IPS-20b (cell line): ENCODE data around the gene ARL5C.

ENCODE experiments used
- H3K27ac ChIP-seq: one replicate; pipeline ENCODE4 v1.5.1; 2013; ENCODE audit warnings: low read length
- H3K27me3 ChIP-seq: 2 replicates; pipeline ENCODE4 v1.6.1; 2013; ENCODE audit warnings: mild to moderate bottlenecking, low read length, inconsistent platforms; ENCODE audit not compliant: insufficient read depth
- H3K36me3 ChIP-seq: 2 replicates; pipeline ENCODE4 v1.6.1; 2013; ENCODE audit warnings: low read depth, mild to moderate bottlenecking, inconsistent platforms, low read length, moderate library complexity; ENCODE audit not compliant: insufficient read depth
- H3K4me1 ChIP-seq: 2 replicates; pipeline ENCODE4 v1.6.1; 2013; ENCODE audit warnings: mild to moderate bottlenecking, control low read depth, inconsistent platforms, low read length, moderate library complexity; ENCODE audit not compliant: insufficient read depth
- H3K4me3 ChIP-seq: 2 replicates; pipeline ENCODE4 v1.5.1; 2013; ENCODE audit warnings: mild to moderate bottlenecking, low read length, inconsistent platforms
- H3K9ac ChIP-seq: 2 replicates; pipeline ENCODE4 v1.6.1; 2013; ENCODE audit warnings: low read depth, mild to moderate bottlenecking, inconsistent platforms, low read length, moderate library complexity
- H3K9me3 ChIP-seq: 2 replicates; pipeline ENCODE4 v1.6.1; 2013; ENCODE audit warnings: mild to moderate bottlenecking, low read depth, low read length, inconsistent platforms; ENCODE audit not compliant: insufficient read depth

ARL5C gene

DNA sequence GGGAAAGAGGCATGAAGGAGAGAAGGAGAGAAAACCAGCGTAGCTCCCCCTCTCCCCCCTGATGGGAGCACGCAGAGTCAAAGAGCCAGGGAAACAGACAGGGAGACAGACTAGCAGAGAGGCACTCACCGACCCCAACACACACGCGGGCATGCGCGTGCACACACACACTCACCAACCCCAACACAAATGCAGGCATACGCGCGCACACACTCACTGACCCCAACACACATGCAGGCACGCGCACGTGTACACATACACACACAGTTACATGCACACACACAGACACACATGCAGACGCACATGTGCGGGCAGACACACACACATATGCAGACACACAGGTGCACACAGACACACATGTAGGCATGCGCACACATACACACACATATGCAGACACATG is 26.9 kb upstream of the ARL5C start:
- Histone ChIP-seq H3K36me3 (peaks cover 41% of the 10 kb centered on the region), H3K9ac (no peak overlapping the region), H3K27ac (no peak overlapping the region), H3K4me3 (no peak overlapping the region), H3K9me3 (no peaks in the 10 kb centered on the region), H3K4me1 (peaks cover 6% of the 10 kb centered on the region; the same call in 1 of the 2 replicates), H3K27me3 (no peaks in the 10 kb centered on the region)

DNA sequence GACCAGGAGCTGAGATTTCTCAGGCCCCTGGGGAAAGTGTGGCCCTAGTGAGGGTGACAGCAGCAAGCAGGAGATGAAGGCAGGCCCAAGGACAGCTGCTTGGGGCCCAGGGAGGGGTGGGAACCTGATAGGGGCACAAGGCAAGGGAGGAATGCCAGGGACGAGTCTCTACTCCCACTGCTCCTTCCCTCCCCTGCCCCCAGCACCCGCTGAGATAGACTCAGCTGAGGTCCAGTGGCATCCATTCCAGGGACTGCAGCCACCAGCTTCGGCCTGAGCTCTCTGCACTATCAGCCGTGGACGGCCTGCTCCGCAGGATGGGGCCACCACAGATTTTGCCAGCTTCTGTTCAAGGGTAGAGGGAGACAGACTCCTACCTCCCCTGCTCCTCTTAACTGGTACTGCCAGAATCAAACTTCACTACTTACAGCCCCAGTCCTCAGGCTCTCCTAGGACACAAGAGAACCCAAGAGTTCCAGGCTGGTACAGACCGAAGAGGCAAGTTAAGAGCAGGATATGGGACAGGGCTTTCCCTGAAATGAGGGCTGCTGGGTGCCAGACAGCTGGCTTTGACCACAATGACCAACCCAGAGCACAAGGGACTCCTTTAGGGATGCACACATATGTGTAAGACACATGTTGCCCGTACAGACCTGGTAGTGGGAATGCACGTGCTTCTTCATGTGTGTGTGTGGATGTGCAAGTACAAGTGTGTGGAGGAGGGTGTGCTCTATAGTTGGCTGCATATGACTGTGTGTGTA is 26.0 kb upstream of the ARL5C start:
- Histone ChIP-seq H3K27ac (no peak overlapping the region), H3K9ac (no peak overlapping the region), H3K4me3 (no peak overlapping the region), H3K36me3 (peaks cover 51% of the 10 kb centered on the region), H3K4me1 (peaks cover 5% of the 10 kb centered on the region; the same call in 1 of the 2 replicates), H3K9me3 (no peaks in the 10 kb centered on the region), H3K27me3 (no peaks in the 10 kb centered on the region)

DNA sequence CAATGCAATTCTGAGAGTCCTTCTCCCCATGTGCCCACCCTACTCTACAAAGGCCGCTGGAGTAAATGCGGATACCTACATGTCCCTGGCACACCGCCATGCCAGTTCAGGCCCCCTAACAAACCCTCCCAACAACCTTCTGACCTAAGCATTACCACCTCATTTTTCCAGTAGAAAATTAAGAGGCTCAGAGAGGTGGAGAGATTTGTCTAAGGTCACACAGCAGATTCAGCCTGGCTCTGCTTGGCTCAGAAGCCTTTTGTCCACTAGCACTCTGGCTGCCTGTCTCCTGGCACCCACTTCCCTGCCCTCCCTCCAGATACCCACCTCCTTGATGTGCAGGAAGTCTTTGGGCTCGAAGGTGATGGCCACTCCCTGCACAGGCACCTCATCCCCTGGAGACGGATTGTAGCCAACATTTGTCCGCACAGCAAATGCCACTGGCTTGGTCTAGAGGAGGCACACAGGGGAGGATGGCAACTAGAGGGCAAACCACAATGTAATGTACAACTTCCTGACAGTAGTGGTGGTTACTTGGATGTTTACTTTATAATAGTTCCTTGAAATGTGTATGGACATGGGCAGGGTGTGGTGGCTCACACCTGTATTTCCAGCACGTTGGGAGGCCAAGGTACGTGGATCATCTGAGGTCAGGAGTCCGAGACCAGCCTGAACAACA is 21.3 kb upstream of the ARL5C start:
- no peak overlapping the region for H3K9ac ChIP-seq
- H3K4me1 ChIP-seq, result no peaks in the 10 kb centered on the region
- H3K36me3 ChIP-seq, result peaks cover 75% of the 10 kb centered on the region
- no peaks in the 10 kb centered on the region for H3K27me3 ChIP-seq
- H3K9me3 ChIP-seq, result no peaks in the 10 kb centered on the region
- no peak overlapping the region for H3K4me3 ChIP-seq
- H3K27ac ChIP-seq, result no peak overlapping the region

DNA sequence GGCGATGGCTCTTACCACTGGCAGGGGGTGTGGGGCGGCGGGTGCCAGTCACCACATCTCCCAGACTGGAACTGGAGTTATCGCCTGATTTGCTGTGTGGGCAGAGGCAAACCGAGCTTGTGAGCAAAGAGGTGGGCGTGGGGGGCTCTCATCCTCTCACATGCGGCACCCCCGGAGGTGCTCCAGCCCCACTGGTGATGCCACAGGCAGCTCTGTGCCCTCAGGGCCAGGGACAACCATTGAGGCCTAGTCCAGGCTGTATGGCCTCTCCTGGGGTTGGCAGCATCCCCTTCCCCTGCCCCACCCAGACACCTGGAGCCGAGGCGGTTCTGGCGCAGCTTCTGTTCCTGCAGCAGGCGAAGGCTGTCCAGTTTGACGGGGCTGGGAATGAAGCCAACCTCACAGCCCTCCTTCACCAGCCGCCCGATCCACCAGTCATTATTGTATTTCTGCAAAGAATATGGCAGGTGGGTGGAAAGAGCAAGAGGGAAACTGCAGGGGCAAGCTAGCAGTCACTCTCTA is 20.6 kb upstream of the ARL5C start:
- H3K9ac ChIP-seq, result no peak overlapping the region
- H3K4me3 ChIP-seq, result no peak overlapping the region
- no peaks in the 10 kb centered on the region for H3K9me3 ChIP-seq
- no peak overlapping the region for H3K27ac ChIP-seq
- peaks cover 67% of the 10 kb centered on the region for H3K36me3 ChIP-seq
- no peaks in the 10 kb centered on the region for H3K27me3 ChIP-seq
- no peaks in the 10 kb centered on the region for H3K4me1 ChIP-seq

DNA sequence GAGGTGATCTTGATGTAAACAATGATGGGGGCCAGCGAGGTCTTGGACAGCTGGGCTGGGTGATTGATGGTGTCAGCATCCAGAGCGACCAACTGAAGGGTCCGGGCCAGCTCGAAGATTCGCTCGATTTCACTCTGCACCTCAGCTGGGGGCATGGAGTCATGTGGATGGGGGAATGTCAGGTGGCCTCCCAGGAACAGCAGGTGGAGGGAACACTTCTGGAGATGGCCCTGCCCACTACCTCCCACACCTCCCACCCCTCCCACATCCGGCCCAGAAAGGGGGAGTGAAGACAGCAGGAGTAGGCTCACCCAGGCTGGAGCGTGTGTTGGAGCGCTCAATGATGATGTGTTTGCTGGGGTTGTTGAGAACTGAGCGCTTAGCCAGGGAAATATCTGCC is 17.8 kb upstream of the ARL5C start:
- H3K4me1 ChIP-seq, result no peaks in the 10 kb centered on the region
- H3K36me3 ChIP-seq, result peaks cover 66% of the 10 kb centered on the region
- no peaks in the 10 kb centered on the region for H3K9me3 ChIP-seq
- no peaks in the 10 kb centered on the region for H3K27me3 ChIP-seq
- no peak overlapping the region for H3K4me3 ChIP-seq
- H3K9ac ChIP-seq, result no peak overlapping the region
- H3K27ac ChIP-seq, result no peak overlapping the region

DNA sequence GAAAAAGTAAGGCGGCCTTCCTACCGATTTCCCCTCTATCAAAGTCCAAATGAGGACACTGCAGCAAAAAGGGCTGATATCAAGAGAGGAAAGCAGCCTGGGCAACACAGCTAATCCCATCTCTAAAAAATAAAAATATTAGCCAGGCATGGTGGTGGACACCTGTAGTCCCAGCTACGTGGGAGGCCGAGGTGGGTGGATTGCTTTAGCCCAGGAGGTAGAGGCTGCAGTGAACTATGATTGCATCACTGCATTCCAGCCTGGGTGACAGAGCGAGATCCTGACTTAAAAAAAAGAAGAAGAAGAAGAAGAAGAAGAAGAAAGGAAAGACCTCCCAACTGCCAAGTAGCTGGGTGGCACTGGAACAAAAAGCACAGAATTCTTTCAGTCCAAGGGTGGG is 17.1 kb upstream of the ARL5C start:
- H3K4me3 ChIP-seq, result no peak overlapping the region
- H3K36me3 ChIP-seq, result peaks cover 64% of the 10 kb centered on the region
- no peak overlapping the region for H3K27ac ChIP-seq
- H3K27me3 ChIP-seq, result no peaks in the 10 kb centered on the region
- H3K4me1 ChIP-seq, result no peaks in the 10 kb centered on the region
- no peak overlapping the region for H3K9ac ChIP-seq
- H3K9me3 ChIP-seq, result no peaks in the 10 kb centered on the region

DNA sequence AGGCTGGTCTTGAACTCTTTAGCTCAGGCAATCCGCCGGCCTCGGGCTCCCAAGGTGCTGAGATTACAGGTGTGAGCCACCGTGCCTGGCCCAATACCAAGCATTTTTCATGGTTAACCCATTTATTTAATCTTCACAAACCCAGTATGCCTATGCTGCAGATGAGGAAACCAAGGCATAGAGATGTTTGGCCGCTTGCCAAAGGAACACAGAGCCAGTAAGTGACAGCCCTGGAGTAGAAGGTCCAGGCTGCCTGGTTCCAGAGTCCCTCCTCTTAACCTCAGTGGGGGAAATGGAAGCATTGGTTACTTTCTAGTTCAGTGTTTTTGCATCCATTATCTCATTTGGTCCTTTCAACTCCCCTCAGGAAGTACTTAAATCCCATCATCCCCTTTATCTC is 15.3 kb upstream of the ARL5C start:
- Histone ChIP-seq H3K9me3 (no peaks in the 10 kb centered on the region), H3K27me3 (no peaks in the 10 kb centered on the region), H3K27ac (no peak overlapping the region), H3K4me1 (no peaks in the 10 kb centered on the region; the same call in 1 of the 2 replicates), H3K36me3 (peaks cover 59% of the 10 kb centered on the region), H3K4me3 (no peak overlapping the region), H3K9ac (no peak overlapping the region)

DNA sequence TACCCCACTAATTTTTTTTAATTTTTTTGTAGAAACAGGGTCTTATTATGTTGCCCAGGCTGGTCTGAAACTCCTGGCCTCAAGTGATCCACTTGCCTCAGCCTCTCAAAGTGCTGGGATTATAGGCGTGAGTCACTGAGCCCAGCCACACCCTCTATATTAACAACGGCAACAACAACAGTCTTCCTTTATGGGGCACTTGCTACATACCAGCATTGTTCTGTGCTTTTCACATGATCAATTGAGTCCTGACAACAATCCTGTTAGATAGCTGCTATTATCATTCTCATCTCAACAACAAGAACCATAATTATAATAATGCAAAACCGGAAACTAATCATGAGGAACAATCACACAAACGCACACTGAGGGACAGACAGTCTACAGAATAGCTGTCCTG is 12.6 kb upstream of the ARL5C start:
- Histone ChIP-seq H3K4me3 (no peak overlapping the region), H3K4me1 (no peaks in the 10 kb centered on the region; the same call in 1 of the 2 replicates), H3K36me3 (peaks cover 38% of the 10 kb centered on the region), H3K27me3 (no peaks in the 10 kb centered on the region), H3K9me3 (no peaks in the 10 kb centered on the region), H3K9ac (no peak overlapping the region), H3K27ac (no peak overlapping the region)

DNA sequence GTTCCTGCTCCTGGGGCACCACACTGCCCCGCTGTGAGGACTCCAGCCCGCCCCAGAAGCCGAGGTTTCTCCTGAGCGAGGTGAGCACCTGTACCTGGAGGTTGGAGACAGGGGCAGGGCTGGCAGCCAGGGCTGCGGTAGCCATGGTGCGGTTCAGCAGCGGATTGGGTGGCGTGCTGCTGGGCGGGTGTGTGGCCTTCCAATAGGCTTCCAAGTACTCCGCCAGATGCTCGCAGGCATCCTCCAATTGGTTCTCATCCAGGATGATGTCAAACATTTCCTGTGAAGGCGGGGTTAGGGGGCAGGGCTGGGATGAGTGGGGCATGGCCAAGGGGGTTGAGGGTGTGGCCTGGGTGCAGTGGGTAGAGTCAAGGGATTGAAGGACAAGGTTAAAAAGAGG is 11.3 kb upstream of the ARL5C start:
- Histone ChIP-seq H3K4me1 (no peaks in the 10 kb centered on the region; the same call in 1 of the 2 replicates), H3K4me3 (no peak overlapping the region), H3K36me3 (peaks cover 28% of the 10 kb centered on the region), H3K9ac (no peak overlapping the region), H3K27ac (no peak overlapping the region), H3K27me3 (no peaks in the 10 kb centered on the region), H3K9me3 (no peaks in the 10 kb centered on the region)

DNA sequence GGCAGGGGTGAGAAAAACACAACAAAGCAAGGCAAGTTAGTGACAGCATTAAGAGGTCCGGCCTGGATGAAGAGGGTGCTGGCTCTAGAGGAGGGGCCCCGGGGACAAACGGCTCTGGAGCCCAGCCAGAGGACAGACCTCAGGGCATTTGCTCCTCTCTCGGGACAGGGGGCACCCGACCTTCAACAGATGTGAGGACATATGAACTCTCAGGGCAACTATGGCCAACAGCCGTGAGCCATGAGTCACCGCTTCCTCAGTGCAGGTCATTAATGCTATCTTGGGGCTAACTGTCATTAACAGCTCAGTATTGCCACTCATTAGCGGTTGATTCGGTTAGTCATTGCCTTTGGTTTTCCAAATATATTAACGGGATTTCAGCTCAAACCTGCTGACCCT is 9.7 kb upstream of the ARL5C start:
- Histone ChIP-seq H3K4me3 (no peak overlapping the region), H3K9ac (no peak overlapping the region), H3K27ac (no peak overlapping the region)

DNA sequence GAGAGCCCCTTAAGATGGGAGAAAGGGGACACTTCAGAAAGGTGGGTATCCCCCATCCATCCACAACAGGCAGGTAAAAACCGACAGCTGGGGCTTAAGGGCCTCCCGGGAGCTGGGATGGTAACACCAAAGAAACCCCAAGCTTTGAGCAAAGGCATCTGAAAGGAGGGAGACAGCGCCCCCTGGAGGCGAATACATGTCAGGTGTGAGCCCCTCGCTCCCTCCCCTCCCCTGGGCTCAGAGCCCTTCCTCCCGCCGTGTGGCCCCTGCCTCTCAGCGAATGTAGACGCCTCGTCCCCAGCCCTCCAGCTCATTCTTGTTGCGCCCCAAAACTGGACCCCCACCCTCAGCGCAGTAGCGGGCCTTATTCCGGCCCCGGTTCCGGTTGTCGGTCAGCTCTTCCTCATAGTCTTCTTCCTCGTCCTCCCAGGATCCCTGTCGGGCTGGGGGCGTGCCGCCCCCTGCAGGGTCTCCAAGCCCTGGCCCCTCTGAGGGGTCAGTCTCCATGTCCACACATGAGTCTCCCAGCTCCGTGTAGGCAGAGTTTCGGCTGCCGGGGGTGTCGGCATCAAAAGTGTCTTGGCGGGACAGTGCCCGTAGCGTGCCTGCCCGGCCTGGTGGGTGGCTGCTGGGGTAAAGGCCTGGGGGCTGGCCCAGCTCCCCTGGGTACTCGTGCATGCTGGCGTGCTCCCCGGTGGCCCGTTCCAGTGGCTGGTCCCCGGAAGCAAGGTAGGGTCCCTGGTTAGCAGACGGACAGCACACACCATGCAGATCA is 9.1 kb upstream of the ARL5C start:
- Histone ChIP-seq H3K9ac (no peak overlapping the region), H3K9me3 (no peaks in the 10 kb centered on the region), H3K27me3 (no peaks in the 10 kb centered on the region), H3K4me1 (no peaks in the 10 kb centered on the region; the same call in 1 of the 2 replicates), H3K4me3 (no peak overlapping the region; the same call in 1 of the 2 replicates), H3K27ac (no peak overlapping the region), H3K36me3 (peaks cover 23% of the 10 kb centered on the region)

More for the DNA sequence above, 9.7 kb upstream of the ARL5C start:
- no peaks in the 10 kb centered on the region for H3K9me3 ChIP-seq
- no peaks in the 10 kb centered on the region for H3K27me3 ChIP-seq
- H3K4me1 ChIP-seq, result no peaks in the 10 kb centered on the region; the same call in 1 of the 2 replicates
- peaks cover 23% of the 10 kb centered on the region for H3K36me3 ChIP-seq
